AG09319 (cell line): ENCODE data around the gene CTCF.

Experiments used
- DNase-seq: peaks from one replicate; pipeline ENCODE4 v3.0.0-alpha.2; 2010; ENCODE audit warnings: low read depth; ENCODE audit errors: extremely low read depth
- CTCF ChIP-seq: IDR thresholded peaks from 2 replicates; pipeline ENCODE4 v1.5.1; 2011; ENCODE audit warnings: low read depth, mild to moderate bottlenecking, inconsistent platforms, low read length, moderate library complexity

Gene CTCF

GRCh38 chr16:67551091-67551490 lies 11.2 kb upstream of the CTCF start:
- DNase-seq: no peak
- no peak for TF ChIP-seq CTCF

- DNase-seq: no peak
- no peak for TF ChIP-seq CTCF
Measured at GRCh38 chr16:67551972-67552371, 10.4 kb upstream of the CTCF start.

GRCh38 chr16:67552476-67552875 lies 9.8 kb upstream of the CTCF start:
- DNase-seq: no peak

GRCh38 chr16:67555795-67556212 lies 6.5 kb upstream of the CTCF start:
- no peak for TF ChIP-seq CTCF
- no peak for DNase-seq

More at GRCh38 chr16:67552476-67552875, 9.8 kb upstream of the CTCF start:
- TF ChIP-seq CTCF: no peak

- DNase-seq: no peak
- TF ChIP-seq CTCF: no peak
Measured at GRCh38 chr16:67558859-67559258, 3.5 kb upstream of the CTCF start.

- no peak for DNase-seq
- no peak for TF ChIP-seq CTCF
Measured at GRCh38 chr16:67560827-67561342, 1.4 kb upstream of the CTCF start.

- DNase-seq: no peak
- no peak for TF ChIP-seq CTCF
Measured at GRCh38 chr16:67561501-67561823, 864 bp upstream of the CTCF start.
